DMS 273 (cell line): ENCODE data around the gene SLC22A7.

Source experiments
- DNase-seq: peaks from one replicate; lab custom pipeline; 2025; ENCODE audit not compliant: unreplicated experiment; lab: John Stamatoyannopoulos, UW

The SLC22A7 gene

DNA sequence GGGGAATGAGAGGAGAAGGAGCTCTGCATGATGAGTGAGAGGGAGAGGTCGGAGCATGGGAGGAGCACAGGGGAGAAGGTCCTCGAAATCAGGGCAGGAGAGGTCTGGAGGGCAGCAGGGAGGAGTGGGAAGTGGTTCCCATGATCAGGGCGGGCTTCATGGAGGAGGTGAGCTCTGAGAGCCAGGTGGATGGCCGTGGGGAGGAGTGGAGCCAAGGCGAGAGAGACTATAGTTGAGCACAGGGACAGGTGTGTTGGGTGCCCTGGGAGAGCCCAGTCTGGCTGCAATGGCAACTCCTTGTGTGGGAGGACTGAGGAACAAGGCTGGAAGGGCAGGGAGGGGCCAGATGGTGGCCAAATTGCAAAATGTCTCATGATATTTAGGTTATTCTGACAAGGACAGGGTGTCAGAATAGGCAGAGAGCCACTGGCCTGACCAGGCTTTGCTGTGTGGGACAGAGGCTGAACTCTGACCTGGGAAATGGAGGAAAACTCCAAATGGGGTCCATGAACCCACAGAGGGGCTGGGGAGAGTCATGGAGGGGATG, 33.4 kb upstream of the SLC22A7 start:
- no peak for DNase-seq

DNA sequence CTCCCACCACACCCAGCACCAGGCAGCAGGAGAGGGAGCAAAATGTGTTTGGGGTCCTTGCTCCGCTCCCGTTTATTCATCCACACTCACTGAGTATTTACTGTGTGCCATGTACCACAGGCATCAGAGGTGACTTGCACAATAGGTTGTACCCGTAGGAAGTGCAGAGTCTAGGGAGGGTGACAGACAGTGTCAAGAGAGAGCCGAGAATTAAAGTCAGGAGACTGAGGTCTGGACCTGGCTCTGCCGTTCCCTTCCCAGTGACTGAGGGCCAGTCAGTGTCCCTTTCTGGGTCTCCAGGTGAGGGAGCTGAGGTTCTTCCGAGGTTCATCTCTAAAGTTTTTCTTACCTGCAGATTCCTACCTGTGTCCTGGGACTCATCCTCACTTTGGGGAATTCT, 32.5 kb upstream of the SLC22A7 start:
- no peak for DNase-seq

DNA sequence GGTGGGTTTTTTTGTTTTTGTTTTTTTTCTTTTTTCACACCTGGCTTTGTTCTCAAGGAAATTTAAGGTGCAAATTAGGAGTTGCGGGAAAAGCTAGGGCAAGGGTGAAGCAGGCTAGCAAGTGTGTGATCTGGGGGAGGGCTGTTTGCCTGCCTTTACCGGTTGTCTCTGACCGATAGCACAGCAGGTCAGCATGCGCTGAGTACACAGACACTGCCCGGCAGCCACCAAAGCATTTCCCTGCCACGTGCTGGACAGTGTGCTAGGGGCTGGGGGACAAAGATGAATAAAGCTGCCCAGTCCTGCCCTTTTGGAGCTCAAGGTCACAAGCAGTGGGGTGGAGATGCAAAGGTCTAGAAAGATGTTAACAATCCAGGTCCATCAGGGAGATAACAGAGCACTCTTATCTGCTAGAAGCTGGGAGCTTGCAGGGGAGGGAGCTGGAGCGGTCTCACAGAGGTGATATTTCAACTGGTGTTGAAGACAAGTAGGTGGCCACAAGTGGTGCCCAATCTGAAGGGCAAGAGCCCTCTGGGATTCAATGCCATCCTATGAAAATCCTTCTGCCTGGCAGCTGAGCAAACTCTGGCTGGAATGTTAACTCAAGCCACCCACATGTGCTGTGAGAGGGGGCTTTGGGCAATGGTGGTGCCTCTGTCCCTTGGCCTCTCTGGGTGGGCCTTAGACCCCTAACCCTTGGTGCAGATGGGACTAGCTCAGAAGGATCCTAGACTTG, 30.3 kb upstream of the SLC22A7 start:
- DNase-seq, result no peak

DNA sequence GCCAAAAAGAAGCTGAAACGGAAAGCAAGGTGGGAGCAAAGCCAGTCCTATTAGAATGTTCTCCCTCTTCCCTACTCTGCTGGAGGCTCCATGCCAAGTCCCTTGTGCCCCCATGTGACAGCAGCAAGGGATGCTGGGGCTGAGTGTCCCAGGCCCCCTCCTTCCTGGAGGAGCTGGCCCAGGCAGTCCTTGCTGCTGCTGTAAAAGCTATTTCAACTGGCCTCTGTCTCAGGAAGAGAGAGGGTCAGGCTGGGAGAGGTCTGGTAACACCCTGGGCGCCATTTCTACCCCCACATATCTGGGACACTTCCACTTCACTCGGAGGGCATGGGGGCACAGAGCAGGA, 29.7 kb upstream of the SLC22A7 start:
- DNase-seq, result no peak

DNA sequence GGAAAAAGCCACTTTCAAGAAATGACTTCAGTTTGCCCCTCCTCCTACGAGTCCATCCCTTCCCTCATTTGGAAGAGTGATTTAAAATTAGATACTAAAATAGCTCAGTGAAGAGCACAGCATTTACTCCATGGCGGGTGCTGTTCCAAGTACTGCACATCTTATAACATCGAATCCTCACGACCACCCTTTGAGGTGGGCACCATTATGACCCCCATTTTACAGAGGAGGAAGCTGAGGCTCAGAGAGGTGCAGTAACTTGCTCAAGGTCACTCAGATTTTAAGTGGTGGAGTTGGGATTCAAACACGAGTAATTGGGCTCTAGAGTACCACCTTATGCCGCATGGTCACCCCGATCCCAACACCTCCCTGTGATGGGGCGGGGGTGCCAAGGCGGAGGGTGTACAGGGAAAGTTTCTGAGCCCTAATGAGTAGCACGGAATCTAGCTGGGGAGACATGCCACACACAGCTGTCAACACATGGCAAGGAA, 29.2 kb upstream of the SLC22A7 start:
- no peak for DNase-seq

DNA sequence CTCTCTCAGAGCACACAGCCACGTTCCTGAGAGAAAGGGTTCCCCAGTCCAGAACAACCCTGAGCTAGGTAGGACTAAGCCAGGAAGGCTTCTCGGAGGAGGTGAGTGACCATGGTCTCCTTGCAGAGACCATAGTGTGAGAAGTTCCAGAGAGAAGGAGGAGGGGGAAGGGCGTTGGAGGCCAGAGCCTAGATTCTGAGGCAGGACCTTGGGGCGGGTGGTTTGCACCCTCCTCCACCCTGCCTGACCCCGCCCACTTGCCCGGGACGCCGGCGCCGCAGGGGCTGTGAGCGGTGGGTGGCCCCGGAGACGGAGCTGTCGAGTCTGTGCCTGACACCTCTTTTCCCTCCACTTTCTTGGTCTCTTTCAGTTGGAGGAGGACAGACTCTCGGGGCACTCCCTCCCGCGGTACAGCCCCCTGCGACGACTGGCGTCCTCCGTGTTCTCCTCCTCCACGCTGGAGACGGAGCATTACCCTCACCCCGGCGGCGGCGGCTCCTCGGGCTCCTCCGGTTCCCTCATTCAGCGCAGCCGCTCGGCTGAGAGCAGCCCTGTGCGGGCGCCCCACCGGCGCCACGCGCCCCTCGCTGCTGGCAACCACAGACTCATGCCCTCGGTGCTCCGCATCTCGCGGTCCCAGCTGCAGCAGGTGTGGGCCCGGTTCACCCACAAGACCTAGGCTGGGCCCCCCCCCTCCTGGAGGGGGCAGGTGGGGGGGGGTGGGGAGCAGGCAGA, 28.6 kb upstream of the SLC22A7 start:
- no peak for DNase-seq

DNA sequence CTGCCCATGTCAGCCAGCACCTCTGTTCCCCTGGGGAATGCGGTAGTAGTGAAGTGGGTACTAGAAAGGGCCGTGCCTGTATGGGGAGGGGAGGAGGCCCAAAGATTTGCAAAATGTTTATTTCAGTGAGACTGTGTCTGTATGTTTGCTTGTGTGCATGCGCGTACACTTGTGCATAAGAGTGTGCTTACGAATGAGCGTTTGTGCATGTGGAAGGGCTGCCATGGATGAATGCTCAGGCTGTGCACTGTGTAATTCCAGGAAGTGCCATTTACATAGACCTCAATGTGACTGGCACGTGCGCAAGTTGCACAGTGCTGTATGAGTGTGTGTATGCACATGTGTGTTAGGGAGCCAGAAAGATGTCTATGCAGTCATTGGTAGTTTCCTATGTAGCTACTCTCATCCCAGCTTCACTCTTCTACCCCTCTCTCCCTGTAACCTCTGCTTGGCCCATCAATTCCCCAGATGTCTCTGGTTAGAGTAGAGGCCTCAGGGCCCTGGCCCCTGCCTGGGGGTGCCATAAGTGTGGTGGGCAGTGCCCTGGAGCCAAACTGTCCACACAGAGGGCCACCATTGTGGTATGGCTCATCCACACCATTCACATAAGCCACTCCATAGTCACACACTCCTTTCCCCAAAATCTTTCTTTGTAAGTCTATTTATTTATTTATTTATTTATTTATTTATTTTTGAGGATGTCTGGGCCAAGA, 26.8 kb upstream of the SLC22A7 start:
- no peak for DNase-seq

DNA sequence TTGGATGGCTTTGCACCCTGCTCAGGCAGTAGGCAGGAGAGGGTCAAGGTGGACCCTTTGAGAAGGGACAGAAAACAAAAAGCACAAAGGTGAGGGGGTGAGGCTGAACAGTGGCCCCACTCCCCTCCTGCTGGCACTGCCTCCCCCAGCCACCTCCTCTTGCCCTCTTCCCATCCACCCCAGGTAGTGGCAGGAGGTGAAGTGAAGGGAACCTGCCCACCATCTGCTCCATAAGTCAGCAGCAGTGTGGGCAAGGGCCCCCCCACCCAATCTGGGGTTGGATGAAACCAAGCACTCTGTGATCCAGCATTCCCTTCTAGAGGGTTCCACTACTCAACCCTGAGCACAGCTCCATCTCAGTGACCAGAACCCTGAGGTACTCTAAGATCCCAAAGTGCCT, 26.1 kb upstream of the SLC22A7 start:
- DNase-seq, result no peak

DNA sequence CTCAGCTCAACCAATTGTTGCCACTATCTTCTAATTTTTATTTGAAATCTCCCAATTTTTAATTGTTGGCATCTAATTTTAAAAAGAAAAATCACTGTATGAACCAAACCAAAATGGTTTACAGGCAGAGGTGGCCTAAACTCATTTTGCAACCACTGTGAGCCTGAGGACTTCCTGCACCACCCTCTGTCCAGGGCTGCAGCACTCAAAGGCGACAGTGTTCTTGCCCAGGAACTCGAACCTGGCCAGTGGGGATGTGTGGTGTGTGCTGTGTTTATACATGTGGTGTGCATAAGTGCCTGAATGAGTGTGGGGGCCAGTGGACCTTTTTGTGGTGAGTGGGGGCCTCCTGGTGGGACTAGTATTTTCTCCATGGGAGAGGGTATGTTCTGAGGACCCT, 24.4 kb upstream of the SLC22A7 start:
- no peak for DNase-seq

DNA sequence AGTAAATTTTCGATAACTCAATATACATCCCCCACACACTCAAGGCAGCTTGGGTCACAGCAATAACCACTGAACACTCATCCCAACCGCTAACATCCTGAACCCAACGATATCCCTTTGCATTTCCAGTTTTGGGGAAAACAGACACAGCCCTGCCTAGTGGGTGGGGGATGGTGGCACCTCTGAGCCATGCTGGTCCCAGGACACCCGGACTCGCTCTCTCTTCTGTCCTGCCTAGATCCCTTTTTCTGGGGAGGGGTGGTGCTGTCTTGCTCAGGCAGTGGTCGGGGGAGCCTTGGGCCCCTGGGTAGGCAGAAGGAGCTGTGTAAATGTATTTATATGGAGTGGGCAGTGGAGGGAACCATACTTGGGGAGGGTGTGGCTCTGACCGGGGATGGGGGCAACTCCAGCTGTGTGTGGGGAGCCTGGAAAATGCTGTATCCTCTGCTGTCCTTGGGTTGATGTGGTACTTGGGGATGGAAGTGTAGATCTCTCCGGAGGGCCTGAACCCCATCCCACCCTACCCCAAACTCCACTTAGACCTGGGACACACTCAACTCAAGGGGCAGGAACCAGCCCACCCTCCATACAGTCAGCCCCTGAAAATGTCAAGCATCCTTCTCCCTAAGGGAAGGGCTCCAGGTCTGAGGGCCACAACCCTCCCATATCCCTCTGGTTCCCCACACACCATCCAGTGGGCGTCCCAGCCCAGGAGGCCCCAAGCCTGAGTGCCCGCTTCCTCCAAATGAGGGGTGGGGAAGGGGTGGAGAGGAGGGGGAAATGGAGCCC, 23.7 kb upstream of the SLC22A7 start:
- no peak for DNase-seq

DNA sequence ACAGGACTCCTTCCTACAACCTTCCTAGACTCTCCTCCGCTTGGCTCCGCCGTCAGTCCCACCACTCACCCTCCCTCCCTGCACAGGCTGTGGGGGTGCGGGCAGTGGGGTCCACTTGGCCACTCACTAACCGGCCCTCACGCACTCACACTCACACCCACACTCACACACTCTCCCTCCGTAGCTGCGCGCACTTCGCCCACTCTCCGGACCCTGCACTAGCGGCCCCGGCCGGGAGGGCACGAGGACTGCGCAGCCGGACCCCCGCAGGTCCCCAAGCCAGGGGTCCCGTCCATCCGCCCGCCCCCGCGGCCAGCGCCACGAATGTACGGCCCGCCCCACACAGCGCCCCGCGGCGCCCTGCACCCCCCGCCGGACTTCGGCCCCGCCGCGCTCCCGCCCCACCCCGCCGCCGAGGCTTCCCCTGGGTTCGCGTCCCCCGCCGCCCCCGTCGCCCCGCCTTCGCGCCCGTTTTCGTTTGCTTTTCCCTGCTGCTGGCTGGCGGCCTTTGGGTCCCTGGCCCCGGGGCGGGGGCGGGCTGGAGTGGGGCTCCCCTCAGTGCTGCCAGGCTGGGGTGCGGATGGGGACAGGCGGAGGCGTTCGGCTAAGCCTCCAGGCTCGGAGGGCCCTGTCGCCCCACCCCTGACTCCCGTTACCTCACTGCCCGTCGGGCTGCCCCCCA, 23.0 kb upstream of the SLC22A7 start:
- DNase-seq, result peak; percentile 37

DNA sequence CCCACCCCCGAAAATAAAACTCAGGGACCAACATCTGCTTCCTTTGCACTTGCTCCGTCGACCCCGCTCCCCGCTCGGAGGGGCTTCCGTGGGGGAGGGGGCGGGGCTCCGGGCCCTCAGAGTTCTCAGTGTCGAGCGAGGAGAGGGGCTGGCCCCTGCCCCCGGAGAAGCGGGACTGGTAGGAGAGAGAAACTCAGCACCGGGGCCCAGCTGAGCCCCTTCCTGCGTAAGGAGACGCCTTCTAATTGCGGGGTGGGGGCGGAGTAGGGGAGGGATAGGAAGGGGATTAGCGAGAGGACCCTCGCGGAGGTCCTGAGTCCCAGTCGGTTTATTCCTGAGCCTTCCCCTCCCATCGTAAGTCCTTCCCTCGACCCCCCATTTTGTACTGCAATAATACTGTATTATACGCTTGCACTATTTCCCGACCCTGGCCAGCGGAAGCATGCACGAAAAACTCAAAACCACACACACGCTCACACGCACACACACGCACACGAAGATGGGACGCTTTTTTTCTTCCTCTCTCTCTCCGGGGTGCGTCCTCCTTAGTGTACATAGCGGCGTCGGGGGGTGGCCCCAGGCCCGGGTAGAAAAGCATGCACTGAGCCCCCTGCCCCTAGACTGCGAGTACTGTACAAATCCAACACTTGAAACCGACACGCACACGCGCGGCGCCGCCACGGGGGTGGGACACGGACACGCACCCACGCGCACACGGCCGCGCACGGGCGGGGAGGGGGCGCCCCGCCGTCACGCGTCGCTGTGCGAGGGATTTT, 22.1 kb upstream of the SLC22A7 start:
- DNase-seq, result no peak

DNA sequence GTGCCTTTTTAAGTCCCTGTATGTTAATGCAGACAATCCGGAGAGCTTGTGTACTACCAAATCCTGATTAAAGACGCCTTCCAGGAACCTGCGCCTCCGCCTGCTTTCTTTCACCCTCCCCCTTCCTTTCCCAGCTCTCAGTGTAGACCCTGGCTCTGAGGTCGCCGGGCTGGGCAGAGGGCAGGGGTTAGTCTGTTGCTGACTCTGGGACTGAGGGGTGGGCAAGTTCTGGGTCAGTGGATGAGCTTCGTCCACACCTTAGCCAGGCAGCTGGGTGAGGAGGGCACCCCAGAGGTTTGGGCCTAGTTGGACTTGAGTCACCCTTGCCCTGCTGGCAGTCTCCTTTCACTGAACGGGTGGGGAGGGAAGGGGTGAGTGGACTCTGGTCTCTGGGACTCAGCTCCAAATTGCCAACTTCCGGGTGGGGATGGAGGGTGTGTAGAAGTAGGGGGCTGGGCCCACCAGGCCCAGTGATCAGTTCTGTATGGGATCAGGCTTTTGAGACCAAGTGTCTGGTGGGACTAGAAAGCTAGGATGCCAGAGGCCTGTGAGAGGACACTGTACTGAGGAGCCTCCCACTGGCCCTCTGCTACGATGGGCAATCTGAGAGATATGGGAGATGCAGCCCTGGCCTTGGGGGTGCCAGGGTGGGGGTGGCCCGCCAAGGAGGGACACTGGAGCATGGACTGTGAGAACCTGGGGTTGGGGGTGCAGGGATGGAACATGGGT, 21.3 kb upstream of the SLC22A7 start:
- DNase-seq, result no peak

DNA sequence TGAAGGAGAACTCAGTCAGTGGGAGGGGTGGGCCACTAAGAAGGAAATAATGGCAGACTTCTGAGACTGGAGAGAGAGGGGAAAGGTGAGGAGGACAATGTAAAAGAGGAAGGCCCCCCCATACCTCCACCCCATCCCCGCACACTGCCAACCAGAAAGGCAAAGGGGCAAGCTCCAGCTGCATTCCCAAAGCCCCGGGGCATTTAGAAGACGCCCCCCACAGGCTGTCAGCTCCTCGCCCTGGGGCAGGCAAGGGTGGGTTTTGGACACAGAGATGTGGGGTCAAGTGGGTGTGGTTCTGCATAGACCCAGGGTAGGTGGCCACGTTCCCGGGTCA, 20.8 kb upstream of the SLC22A7 start:
- DNase-seq, result no peak

DNA sequence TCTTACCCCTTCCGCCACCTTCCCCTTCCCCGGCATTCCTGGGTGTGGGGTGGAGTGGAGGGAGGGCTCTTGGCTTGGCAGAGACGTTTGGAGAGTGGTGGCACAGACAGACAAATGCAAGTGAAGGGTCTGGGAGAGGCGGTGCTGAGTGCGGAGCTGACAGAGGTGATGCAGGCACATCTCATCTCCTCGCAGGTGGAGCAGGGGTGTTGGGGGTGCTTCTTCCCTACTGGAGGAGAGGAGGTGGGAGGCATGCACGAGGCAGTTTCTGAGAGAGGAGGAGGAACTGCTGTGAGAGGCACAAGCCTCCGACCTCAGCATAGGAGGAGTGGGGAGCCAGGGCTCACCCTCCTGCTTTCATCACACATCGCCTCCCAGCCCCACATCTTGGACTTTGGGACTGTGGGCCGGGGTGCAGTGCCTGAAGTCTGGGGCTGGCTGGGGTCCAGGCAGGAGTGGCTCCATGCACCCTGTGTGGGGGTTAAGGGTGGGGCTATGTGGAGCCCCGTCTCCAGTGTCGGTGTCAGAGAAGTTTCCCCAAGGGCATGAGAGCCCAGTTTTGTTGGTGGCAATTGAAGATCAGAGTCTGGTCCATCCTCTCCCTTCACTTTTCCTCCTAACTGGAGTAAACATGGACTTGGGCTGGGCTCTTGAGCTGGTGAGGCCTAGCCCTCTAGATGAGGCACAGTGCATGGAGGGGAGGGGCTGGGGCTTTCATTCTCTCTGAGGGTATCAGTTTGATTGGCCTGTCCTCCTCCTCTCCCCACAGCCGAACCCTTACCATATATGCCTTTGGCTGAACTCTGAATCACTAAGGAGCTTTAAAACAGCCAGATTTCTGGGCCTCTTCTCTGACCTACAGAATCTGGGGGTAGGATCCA, 20.2 kb upstream of the SLC22A7 start:
- no peak for DNase-seq

DNA sequence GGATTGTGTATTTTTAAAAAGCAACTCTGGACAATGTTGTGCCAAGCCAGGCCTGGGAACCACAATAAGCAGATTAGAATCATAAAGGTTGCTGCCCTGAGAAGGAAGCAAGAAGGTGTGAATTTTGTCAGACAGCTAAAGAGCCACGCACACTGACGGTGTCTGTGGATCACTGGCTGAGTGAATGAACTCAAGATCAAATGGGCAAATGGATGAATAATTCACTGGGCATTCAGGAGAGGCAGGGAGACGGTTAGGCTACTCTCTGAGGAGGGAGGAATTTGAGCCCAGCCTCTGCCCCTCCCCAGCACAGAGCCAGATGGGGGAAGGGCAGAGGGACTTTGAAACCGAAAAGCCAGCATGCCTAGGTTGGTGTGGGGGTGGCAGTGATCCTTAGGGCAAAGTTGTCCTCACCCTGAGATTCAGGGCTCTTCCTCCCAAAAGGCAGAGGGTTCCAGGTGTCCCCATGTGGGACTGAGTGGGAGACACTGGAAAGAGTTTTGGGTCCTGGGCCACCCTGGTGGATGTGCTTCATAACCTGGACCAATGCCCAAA, 19.5 kb upstream of the SLC22A7 start:
- no peak for DNase-seq

DNA sequence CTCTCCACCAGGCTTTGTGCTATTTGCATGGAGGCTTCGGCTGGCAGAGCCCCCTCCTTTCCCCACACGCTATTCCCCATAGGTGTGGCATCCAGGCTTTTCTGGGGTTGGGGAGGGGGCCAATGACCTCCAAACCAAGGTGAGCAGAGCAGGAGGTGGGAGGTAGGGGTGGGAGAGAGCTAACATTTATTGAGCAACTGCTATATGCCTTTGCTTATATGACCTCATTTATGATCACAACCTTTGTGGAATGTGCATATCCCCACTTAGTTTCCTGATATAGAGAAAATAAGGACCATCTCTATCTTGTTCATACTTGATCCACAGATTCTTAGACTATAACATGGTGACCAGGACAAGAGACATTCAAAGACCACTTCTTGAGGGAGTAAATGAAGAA, 17.8 kb upstream of the SLC22A7 start:
- no peak for DNase-seq

DNA sequence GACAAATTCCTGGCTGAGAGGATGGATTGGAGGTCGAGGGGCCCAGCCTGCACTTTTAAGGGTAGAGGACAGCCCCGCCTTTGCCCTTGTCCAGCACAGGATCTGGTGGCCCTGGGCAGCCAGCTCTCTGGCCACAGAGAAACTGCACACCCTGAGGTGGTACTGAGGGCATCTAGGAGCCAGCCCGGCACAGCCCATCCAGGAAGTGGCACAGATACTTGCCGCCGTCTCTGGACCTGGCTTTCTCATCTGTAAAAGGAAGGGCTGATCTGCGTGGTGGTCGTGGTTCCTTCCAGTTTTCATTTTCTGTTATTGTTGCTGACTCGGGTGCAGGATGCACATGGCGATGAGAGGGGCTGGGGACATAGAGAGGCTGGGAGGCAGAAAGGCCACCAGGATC, 16.0 kb upstream of the SLC22A7 start:
- no peak for DNase-seq
